ENCODE measurements around the gene SYNE1.

DNA sequence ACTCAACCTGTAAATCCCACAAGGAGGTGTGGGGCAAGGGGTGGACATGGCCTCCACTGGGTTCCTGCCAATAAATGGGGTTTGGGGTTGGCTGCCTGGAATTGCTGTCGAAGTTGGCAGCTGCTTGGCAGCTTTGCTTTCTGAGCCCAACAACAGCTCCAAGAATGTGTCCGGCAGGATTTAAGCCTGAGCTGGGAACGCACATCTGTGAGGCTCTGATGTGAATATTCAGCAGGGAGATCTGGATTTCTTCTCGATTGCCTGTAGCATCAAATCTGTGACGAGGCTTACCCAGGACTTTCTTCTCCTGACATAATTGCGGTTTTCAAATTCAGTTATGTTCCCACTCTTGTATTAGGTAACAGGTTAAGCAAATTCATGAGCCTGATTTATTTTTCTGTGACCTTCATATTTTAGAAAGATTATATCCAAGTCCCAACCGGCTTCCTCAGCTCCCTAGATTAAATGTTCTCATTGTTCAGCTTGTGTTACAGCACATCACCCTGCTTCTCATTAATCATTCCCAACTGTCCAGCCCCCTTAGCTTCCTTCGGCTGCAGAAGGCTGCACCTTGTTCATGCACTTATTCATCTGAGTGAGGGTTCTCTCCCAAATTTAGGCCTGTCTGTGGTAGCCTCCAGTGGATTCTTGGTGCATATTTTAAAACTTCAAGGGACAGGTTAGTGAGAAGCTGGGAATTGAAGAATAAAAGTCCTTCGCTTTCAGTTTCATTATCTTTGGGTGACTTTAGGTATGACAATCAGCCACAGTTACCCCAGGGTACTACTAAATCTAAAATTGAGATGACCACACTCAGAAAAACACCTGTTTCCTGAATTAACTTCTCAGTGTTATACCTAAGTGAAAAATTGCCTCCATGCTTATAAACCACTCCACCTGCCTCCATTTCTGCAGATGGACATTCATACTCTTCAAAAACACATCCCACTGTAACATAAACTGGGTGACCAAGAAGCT is 519.7 kb downstream of the SYNE1 start:
- TF ChIP-seq, protein P1, sequence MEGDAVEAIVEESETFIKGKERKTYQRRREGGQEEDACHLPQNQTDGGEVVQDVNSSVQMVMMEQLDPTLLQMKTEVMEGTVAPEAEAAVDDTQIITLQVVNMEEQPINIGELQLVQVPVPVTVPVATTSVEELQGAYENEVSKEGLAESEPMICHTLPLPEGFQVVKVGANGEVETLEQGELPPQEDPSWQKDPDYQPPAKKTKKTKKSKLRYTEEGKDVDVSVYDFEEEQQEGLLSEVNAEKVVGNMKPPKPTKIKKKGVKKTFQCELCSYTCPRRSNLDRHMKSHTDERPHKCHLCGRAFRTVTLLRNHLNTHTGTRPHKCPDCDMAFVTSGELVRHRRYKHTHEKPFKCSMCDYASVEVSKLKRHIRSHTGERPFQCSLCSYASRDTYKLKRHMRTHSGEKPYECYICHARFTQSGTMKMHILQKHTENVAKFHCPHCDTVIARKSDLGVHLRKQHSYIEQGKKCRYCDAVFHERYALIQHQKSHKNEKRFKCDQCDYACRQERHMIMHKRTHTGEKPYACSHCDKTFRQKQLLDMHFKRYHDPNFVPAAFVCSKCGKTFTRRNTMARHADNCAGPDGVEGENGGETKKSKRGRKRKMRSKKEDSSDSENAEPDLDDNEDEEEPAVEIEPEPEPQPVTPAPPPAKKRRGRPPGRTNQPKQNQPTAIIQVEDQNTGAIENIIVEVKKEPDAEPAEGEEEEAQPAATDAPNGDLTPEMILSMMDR (IDR thresholded peaks at IDR 0.05; ENCODE audit: poor library complexity) = no peak
- no peak for TF ChIP-seq EZH2 (IDR thresholded peaks at IDR 0.05; ENCODE audit: borderline replicate concordance)
- TF ChIP-seq EZH2phosphoT487 (IDR thresholded peaks at IDR 0.05; ENCODE audit: low read depth, severe bottlenecking, unreplicated experiment) = no peak
